Eye (tissue), 1 donor: ENCODE data around the gene ASPSCR1.
A peak's percentile ranks its signal among the peaks of the same experiment; 100 is the strongest.

Experiments used
- DNase-seq: peaks from one replicate; pipeline ENCODE4 v3.0.0-alpha.2; 2015

ASPSCR1 gene

DNA sequence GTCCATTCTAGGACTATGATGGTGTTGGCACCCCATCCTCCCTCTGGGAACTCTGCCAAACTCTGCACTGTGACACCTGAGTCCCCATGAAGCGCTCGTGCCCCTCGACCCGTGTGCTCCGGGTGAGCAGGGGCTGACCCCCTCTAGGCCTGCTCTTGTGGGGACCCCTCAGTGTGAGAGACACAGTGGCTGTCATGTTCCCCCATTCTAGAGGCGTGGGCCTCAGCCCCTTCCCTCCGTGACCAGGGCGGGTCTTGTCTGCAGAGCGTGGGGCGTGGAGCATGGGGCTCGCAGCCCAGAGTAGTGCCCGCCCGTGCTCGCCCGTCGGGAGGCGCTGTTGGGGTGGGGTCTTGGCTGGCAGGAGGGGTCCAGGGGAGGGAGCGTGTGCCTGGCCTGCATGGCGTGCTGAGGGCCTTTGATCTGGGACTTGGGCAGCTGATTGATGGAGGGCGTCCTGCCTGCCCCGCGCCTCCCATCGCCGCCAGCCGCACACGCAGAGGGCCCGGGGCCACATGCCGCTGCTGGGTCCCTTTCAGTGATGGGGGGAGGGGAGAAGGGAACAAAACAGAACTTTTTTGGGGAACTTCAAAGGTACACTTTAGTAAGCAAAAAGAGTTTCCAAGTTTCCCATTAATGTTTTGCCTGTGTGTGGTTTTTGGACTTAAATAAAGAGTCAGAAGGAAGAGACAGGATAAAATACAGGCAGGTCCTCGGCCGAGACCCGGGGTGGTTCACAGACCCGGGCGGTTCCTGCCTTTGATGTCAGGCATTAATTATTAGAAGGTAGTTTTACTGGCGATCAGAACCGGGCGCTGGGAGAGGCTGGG lies 22.8 kb downstream of the ASPSCR1 start:
- DNase-seq: no peak

DNA sequence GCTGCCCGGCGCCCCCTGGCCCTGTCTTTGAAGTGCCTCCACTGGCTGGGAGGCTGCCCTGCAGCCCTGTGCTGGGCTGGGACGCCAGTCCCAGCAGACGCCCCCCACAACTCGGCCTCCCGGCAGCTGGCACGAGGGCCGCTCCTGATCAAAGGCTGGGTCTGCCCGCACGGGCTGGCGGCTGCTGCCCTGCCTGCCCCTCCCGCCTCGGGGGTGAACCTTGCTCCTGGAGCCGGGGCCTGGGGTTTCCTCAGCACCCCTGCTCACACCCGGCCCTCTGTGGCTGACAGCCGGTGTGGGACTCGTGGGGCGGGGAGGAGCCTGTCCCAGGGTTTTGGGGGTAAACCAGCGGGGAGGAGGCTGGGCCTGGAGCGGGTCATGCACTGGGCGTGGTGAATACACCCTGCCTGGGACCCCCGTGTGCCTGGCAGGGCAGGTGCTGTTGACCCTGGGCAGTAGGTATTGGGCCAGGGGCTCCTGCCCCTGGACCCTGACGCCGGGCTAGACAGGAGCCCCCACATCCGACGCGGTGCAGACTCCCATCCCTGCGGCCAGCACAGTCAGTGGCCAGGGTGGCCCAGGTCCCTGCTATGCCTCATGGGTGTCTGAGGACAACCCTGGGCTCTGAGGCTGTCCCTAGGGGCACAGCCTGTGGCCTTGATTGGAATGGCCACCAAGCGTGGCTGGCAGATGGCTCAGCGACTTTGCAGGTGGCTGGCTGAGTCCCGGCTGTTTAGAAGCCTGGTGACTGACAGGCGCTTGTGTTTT lies 23.6 kb downstream of the ASPSCR1 start:
- DNase-seq: peak; percentile 68

DNA sequence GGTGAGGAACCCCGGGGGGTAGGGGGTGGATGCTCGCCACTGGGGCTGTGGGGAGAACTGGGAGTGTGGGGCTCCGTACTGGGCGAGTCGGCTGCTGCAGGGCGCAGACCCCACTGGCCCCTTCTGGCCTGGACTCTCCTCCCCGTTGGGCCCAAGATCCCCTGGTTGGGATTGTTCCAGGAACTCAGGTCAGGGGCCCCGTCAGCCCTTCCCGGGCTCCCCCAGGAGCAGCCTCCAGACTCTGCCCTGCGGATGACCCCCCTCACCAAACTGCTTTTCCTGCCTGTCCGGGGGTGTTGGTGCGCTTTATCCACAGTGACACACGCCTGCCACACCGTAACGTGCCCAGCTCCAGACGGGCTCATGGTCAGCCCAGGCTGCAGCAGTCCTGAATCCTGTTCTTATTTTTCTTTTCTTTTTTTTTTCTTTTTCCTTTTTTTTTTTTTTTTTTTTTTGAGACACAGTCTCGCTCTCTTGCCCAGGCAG lies 24.2 kb downstream of the ASPSCR1 start:
- no peak for DNase-seq

DNA sequence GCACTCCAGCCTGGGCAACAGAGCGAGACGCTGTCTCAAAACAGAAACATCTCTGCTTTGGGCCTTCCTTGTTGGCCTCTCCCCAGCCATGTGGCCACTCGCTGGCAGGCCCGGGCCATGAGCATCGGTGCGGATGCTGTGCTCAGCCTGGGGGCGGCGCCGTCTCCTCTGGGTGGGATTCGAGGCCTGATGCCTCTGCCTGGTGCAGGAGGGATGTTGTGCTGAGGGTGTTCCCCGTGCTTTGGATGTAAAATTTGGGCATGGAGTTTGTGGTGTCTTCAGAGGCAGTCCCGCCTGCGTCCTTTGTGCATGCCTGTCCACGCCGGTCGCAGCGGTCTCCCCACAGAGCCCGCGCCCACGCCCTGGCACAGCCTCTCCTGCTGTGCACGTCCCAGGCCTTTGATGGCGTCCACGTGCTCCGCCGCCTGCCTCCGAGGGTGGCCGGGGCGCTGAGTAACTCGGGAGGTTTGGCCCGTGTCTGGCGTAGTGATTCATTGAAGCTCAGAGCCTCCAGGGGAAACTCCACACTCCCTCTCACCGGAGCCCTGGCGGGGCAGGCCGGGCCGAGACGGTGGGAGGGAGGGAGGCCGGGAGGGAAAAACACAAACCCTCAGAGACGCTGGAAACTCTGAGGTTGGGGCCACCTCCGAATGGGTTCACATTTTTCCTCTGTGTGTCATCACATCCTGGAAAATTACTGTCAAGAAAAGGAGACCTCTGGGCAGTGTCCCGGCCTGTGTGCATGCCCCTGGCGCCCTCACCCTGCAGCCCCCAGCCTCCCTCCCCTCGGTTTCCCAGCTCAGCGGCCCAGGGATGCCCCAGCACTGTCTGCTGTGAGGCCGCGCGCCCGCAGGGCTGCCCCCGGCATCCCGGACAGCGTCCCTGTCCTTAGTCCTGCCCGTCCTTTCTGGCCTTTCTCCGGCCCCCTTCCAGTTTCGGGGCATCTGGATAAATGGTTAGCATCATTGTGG lies 26.3 kb downstream of the ASPSCR1 start:
- DNase-seq: peak; percentile 57

DNA sequence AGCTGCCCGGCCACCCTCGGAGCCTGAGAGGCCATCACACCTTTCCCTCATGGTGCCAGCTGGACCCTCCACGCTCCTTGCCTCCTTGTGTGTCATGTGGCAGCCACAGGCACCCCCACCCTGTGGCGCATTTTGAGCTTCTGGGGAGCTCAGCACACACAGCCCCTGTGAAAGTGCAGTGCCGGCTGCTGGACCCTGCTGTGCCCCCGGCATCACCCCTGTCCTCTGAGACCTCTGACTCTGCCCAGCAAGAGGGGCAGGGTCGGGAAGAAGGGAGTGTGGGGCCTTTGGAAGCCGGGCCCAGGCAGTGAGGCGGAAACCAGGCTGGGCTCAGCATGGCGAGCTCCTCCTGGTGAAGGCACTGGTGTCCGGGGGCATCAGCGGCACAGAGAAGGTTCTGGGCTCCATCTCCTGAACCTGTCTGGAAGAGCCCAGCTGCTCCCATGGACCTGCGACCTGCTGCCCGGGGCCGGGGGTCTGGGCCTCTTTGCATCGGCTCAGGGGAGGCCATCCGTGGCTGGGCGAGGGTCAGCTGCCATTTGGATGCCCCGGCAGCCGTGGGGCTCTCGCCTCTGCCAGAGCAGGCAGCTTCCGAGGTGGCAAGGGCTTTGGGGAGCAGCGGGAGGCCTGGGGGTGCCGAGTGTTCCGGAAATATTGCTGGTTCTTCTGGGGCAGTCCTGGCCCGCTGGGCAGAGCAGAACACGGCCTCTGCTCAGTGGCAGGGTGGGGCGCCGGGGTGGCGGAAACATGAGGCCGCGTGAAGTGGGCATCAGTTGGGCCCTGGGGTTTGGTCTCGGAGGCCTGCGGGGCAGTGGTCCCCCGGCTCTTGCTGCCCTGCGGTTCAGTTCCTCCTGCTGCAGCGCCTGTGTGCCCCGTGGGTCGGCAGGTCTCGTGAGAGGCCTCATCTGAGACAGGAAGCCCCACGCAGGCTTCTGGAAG lies 27.4 kb downstream of the ASPSCR1 start:
- DNase-seq: no peak

DNA sequence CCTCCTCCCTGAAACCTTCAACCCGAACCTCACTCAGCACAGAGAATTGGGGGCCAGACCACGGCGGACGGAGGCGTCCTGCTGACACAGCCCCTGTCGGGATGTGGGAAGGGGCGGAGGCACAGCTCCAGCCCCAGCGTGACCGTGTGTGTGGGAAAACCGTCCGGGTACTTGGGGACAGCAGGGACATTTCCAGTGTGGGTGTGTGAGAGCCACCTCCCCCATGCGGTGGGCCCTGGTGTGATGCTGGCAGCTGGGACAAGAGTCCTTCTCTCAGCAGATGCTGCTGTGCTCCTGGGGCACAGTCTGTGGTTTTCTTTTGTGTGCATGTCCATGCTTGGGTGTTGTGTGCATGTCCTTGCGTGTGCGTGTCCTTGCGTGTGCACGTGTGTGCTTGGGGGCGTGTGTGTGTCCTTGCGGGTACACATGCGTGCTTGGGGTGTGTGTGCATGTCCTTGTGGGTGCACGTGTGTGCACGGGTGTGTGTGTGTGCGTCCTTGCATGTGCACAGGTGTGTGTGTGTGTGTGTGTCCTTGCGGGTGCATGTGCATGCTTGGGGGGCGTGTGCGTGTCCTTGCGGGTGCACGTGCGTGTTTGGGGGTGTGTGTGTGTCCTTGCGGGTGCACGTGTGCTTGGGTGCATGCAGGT lies 28.4 kb downstream of the ASPSCR1 start:
- no peak for DNase-seq

DNA sequence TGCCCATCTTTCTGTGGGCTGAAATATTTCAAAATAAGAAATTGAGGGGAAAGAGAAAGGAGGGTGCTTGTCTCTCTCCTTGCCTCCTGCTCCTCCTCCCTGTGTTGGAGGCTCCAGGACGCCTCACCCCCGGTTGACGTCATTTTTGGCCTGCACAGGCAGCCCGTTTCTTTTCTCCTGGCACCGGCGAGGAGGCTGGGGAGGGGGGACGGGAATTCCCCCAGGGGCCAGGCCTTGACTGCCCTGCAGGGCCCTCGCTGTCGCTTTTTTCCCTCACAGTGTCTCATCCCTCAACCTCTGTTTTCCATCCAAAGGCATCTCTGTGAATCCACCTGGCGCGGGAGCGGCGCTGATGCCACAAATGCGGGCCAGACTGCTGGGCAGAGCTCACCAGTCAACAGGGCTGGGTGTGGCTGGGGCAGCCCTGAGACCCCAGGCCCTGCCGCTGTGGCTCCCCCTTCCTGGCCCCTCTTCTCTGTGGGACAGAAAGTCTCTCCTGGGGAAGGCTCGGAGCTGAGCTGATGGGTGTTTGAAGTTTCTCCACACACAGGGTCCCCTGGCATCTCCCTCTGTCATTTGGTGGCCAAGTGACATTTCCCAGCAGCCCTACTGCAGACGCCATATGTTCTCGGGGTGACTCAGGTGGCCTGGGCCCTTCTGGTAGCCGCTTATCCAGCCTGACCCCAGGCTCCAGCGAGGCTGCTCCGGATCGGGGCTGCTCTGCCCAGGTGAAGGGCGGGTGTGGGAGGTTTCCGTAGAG lies 29.2 kb downstream of the ASPSCR1 start:
- DNase-seq: no peak

DNA sequence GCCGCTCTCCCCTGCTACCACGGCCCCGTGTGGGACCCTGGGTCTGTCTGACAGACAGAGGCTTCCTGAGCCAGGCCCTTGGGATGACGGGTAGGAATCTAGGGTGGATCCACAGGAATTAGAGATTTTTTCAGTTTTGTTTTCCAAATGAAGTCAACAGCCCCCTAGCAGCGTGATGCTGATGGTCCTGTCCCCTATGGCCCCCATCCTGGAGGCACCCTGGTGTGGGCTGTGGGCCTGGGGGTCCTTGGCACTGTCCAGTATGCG lies 29.7 kb downstream of the ASPSCR1 start:
- DNase-seq: no peak

DNA sequence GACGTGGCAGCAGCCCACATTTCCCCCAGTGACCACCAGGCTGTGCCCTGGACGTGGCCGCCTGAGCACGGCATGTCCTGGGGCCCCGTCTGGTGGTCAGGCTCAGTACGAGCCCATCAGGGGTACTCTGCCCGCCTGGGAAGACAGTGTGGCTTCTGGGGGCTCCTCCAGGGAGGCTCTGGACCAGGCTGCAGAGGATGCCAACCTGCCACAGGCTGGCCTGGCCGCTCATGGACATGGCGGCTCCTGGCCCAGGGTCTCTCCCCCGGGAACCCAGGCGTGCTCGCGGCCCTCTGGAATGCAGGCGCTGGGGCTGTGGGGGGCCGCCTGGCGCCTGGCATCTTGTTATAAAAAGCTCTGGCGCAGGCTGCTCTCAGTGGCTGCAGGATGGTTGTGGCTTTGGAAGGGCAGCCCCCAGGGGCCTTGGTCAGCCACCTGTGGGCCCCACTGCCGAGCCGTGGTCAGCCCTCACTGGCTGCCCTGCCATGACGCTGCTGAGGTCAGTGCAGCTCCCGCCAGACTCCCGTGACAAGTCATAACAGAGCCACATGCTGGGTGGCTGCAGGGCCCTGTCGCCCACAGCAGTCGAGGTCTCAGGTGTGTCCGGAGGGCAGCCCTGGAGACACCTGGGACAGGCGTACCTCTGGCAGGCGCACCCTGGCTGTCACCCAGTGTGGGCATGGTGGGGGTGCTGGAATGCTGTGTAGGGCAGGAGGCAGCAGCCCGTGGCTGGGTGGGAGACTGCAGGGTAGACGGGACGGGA lies 30.2 kb downstream of the ASPSCR1 start:
- DNase-seq: peak; percentile 52

DNA sequence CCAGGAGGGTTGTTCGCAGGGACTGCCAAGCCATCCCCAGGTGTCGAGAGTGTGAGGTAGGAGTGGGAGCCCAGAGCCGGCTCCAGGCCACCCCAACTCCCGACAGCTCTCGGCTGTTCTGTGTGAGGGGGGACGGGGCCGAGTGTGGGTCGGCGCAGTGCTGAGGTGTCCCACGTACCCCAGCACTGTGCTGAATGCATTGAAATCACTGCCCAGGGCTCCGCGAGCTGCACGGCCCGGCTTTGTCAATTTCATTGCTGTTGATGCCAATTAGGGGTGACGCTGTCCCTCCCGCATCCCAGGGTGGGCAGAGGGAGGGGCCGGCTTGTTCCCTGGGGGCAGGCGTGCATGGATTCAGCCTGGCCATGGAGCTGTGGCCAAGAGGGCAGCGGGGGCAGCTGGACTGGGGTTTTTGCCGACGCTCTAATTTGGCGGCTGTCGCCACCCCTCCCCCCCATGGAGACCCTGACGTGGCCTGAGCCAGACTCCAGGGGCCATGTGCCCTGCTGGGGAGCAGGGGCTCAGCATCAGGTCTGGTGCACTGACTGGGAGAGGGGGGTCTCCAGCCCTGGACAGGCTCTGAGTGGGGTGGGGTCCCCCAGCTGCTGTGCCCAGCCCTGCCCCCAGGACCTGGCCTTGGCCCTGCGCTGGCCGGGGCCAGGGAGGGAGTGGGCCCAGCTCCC lies 31.0 kb downstream of the ASPSCR1 start:
- DNase-seq: peak; percentile 51

DNA sequence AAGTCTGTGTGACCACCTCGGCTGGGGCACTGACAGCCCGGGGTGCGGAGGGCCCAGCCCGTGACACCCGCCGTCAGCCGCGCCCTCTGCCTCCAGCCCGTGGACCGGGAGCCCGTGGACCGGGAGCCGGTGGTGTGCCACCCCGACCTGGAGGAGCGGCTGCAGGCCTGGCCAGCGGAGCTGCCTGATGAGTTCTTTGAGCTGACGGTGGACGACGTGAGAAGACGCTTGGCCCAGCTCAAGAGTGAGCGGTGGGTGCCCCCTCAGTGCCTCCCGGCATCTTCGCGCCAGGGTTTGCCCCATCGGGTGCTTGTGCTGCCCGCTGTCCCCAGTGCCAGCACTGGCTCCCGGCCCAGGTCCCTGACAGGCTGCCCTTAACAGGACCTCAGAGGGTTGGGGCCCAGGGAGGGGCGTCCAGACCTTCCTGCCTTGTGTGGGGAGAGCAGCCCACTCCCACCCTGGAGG lies 31.5 kb downstream of the ASPSCR1 start:
- DNase-seq: no peak

DNA sequence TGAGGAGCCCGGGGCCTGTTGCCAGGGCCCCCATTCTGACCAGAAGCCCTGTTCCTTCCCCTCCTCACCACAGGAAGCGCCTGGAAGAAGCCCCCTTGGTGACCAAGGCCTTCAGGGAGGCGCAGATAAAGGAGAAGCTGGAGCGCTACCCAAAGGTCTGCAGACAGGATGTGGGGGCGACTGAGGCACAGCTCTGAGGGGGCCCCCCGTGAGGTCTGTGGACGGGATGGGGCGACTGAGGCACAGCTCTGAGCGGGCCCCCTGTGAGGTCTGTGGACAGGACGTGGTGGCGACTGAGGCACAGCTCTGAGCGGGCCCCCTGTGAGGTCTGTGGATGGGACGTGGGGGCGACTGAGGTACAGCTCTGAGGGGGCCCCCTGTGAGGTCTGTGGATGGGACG lies 32.0 kb downstream of the ASPSCR1 start:
- DNase-seq: no peak

DNA sequence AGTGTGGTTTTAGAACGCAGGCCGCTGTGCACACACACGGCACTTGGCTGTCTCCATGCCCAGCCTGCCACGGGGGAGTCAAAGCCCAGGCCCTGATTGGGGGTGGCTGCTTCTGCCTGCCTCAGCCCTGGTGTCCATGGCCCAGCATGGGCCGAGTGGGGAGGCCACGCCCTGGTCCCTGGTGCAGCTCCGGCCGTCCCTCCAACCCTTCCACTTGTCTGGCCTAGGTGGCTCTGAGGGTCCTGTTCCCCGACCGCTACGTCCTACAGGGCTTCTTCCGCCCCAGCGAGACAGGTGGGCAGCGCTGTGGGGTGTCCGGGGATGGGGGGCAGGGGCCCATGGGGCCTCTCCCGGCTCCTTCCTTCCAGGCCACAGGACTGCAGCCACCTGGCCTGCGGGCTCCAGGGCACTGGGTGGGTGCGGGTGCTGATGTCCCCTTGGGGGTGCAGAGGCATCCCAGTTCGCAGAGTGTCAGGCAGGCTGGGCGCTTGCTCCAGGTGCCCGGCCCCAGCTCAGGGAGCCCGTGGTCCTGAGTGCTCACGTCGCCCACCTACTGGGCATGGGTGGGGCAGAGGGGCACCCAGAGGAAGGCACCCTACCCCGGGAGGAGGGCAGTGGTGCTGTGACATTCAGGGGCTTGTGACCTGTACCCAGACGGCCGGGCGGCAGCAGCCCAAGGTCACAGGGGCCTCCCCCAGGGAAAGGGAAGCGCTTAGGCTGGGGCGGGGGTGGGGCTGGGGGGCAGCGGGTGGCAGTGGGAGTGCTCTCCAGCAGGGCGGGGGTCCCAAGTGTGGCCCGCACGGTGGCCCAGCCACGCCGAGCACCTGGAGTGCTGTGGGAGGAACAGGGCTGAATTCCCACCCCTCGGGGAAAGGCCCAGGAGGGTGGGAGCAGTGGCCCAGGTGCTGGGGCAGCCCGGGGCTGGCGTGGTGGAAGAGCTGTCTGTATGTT lies 33.4 kb downstream of the ASPSCR1 start:
- DNase-seq: no peak

DNA sequence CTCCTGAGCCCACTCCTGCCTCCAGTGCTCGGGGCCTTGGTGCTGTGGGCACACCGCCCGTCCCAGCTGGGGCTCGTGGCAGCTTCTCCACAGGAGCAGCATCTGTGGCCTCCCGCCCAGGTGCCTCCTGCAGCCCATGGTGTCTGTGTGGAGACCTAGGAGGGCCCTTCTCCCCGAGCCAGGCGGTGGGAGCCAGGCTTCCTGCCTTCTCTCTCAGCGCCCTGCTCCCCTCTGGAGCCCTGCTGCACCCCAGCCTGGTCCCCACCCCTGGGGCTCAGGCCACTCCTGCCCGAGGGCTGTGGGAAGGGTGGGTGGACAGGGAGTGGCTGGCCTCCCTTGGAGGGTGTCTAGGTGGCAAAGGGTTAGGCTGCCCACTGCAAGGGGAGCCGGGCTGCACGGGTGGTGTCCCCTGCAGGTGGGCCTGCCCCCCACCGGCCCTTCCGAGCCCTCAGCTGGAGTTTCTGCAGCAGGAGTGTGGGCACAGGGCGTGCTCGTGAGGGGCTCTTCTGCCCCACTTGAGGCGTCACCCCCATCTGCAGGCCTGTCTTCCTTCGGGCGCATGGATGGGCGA lies 34.3 kb downstream of the ASPSCR1 start:
- no peak for DNase-seq

DNA sequence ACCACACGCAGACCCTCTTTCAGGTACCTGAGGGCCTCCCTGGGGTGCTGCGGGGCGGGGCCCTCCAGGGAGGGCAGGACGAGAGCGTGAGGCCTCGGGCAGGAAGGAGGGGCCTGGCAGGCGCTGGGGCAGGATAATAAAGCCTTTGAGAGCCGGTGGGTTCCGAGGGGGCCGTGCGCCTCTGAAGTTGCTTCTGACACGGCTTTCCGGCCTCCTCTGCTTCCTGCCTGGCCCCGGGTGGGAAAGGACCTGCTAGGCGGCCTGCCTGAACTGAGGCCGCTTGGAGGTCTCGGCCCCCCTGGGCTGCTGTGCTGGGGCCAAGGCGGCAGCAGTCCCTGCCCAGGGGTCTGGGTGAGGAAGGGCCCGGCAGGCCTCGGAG lies 34.8 kb downstream of the ASPSCR1 start:
- DNase-seq: no peak

DNA sequence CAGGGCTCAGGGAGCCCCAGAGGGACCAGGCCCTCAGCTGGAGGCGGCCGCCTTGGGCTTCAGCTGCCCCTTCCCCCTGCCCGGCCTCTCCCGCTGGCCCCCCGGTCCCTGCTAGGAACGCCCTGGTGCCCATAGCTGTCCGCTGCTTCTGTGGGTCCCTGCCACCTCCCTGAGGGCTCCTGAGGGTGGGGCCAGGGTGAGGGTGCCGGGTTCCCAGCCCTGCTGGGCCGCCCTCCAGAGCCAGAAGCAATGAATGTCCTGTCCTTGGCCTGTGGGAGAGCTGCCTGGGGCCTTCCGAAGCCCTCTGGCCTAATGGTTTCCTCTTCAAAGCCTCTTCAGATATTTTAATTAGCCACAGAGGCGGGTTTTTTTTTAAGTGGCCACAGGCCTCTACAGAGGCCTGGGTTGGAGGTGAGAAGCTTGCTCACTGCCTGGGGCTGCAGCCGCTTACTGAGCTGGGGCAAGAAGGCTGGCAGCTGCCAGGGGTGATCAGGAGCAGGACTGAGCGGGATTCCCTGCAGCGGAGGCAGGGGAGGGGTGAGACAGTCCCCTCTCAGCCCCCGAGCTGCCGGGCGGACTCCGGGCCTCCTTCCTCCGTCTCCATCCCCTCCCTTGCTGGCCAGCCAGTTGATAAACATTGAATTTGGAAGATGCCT lies 35.3 kb downstream of the ASPSCR1 start:
- peak; percentile 56 for DNase-seq

DNA sequence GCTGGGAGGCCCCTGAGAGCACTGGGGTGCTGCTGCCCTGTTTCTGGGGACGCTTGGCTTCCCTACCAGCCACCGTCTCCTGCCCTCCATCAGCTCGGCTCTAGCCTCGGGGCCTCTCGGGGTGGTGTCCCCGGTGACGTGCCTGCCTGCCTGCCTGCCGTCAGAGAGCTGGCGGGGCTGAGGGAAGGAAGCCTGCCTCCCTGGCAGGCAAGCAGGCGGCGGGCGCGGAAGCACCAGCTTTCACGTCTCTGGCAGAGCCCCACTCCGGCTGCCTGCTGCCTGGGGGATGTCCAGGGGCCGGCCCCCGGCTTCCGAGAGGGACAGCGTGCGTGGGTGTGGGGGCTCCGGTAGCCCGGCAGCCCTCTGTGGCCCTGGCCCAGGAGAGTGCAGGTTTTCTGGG lies 35.9 kb downstream of the ASPSCR1 start:
- peak; percentile 49 for DNase-seq
